HEK293 (cell line): Measurements from ENCODE around the gene CBFA2T2.
"Not testable (repeated sequence)": the region's sequence is repeated elsewhere in the genome, so short reads cannot be mapped to it uniquely, and the experiment has no call there.

Source experiments
- HOXC10 ChIP-seq: sonication (generic); formaldehyde crosslinking; IDR thresholded peaks from 2 replicates; pipeline ENCODE4 v1.8.1; 2023; ENCODE audit warnings: mild to moderate bottlenecking, missing genetic modification reagents
- MEIS1 ChIP-seq: sonication (generic); formaldehyde crosslinking; IDR thresholded peaks from 2 replicates; pipeline ENCODE4 v1.8.1; 2022; ENCODE audit warnings: missing genetic modification reagents, mild to moderate bottlenecking, borderline replicate concordance
- RBAK ChIP-seq: fragments of 450-650 bp; formaldehyde crosslinking; IDR thresholded peaks from 2 replicates; pipeline ENCODE4 v1.5.1; 2016; ENCODE audit warnings: missing biosample characterization, missing genetic modification characterization
- REST ChIP-seq: fragments of 450-650 bp; formaldehyde crosslinking; IDR thresholded peaks from 2 replicates; pipeline ENCODE4 v1.5.1; 2016; ENCODE audit warnings: missing biosample characterization, missing genetic modification characterization
- ZBTB1 ChIP-seq: fragments of 450-650 bp; formaldehyde crosslinking; IDR thresholded peaks from 2 replicates; pipeline ENCODE4 v1.5.1; 2016; ENCODE audit warnings: missing biosample characterization, missing genetic modification characterization
- ZNF416 ChIP-seq: fragments of 450-650 bp; formaldehyde crosslinking; IDR thresholded peaks from 2 replicates; pipeline ENCODE4 v1.5.1; 2016; ENCODE audit warnings: missing biosample characterization, missing genetic modification characterization
- ZNF521 ChIP-seq: fragments of 450-650 bp; formaldehyde crosslinking; IDR thresholded peaks from 2 replicates; pipeline ENCODE4 v1.5.1; 2017; ENCODE audit warnings: missing biosample characterization, mild to moderate bottlenecking, missing genetic modification characterization
- ZNF660 ChIP-seq: fragments of 450-650 bp; IDR thresholded peaks from 2 replicates; pipeline ENCODE4 v1.5.1; 2018; ENCODE audit warnings: missing biosample characterization, mild to moderate bottlenecking, missing genetic modification characterization
- ZSCAN18 ChIP-seq: fragments of 450-650 bp; formaldehyde crosslinking; IDR thresholded peaks from 2 replicates; pipeline ENCODE4 v1.5.1; 2016; ENCODE audit warnings: missing biosample characterization, missing genetic modification characterization
- TF ChIP-seq, protein P1 (sequence below): fragments of 450-650 bp; formaldehyde crosslinking; IDR thresholded peaks from 2 replicates; pipeline ENCODE4 v1.5.1; 2016; ENCODE audit warnings: missing biosample characterization, missing genetic modification characterization

DNA sequence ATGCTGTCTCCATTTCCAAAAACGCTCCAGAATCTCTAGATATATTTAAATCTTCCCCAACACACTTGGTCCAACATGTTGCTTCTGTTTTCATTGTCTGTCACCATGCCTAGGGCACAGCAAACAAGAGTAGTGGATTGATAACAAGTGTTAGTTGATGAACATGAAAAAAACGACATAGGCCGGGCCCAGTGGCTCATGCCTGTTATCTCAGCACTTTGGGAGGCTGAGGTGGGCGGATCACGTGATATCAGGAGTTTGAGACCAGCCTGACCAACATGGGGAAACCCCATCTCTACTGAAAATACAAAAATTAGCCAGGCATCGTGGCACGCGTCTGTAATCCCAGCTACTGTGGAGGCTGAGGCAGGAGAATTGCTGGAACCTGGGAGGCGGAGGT, 102.0 kb downstream of the CBFA2T2 start:
- TF ChIP-seq, protein P1, sequence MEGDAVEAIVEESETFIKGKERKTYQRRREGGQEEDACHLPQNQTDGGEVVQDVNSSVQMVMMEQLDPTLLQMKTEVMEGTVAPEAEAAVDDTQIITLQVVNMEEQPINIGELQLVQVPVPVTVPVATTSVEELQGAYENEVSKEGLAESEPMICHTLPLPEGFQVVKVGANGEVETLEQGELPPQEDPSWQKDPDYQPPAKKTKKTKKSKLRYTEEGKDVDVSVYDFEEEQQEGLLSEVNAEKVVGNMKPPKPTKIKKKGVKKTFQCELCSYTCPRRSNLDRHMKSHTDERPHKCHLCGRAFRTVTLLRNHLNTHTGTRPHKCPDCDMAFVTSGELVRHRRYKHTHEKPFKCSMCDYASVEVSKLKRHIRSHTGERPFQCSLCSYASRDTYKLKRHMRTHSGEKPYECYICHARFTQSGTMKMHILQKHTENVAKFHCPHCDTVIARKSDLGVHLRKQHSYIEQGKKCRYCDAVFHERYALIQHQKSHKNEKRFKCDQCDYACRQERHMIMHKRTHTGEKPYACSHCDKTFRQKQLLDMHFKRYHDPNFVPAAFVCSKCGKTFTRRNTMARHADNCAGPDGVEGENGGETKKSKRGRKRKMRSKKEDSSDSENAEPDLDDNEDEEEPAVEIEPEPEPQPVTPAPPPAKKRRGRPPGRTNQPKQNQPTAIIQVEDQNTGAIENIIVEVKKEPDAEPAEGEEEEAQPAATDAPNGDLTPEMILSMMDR (tag by site-specific recombination) = not testable (repeated sequence)
- not testable (repeated sequence) for TF ChIP-seq RBAK (tag by site-specific recombination); HOXC10 (CRISPR knock-in tag); ZNF416 (tag by site-specific recombination); ZBTB1 (tag by site-specific recombination); ZSCAN18 (tag by site-specific recombination); MEIS1 (CRISPR knock-in tag); REST (tag by site-specific recombination); ZNF660 (tag by site-specific recombination); ZNF521
